Measurements from ENCODE around the gene SLC10A1. TPM values are rescaled to one million over a fixed set of nuclear protein-coding genes. Genes with fewer than 3 reads are reported as not detected.

Gene SLC10A1
- total RNA-seq, 1 donor from 2014 or later = not detected

DNA sequence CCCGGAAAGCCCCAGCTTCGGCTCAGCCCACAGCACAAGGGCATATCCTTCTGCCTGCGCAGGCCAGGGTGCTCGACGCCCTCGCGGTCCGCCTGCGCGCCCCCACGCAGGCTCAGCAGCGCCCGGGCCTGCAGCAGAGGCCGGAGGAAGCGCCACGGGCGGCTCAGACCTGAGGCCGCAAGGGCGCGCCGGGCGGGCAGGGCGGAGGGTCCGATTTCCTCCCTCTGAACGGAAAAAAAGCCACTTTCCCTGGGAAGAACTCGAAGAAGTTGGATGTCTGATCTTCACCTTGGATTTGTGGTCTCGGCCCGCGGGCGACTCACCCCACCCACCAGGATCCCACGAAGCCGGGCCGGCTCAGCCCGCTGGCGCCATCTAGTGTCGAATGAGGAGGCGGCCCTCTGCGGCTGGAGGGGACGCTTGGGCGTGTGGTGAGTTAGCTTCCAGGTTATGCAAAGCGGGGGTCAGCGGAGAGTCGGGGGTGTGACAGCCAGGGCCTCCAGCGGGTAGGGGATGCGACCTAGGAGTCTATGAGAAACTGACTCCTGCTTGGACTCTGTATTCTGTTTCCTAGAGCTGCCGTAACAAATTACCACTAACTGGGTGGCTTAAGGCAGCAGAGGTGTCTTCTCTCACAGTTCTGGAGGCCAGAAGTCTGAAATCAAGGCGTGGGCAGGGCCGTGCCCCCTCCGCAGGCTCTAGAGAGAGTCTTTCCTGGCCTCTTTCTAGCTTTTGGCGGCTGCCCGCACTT lies 70.1 kb downstream of the SLC10A1 start:
- Histone ChIP-seq H3K4me1 (peaks cover 8% of the 10 kb centered on the region), H3K27me3 (no peaks in the 10 kb centered on the region), H3K9me3 (no peaks in the 10 kb centered on the region), H3K36me3 (no peaks in the 10 kb centered on the region), H3K27ac (peak overlapping the region; percentile 63), H3K4me3 (peak overlapping the region; percentile 25 to 40)
- intact Hi-C loops (cut with DNase I) = loop anchor here (2.0 to 5.0 kb wide), 2 partner anchors 125 to 142 kb away; no protein-coding TSS in a partner anchor
- no peak for TF ChIP-seq POLR2A (IDR thresholded peaks at IDR 0.05)
- peak in 1 of 2 donors; percentile 44 for TF ChIP-seq POLR2AphosphoS5 (IDR thresholded peaks at IDR 0.05; ENCODE audit: insufficient read depth in 1 of 2, low read depth in 1 of 2)
- peak; percentile 90 to 99 (median 97) for TF ChIP-seq CTCF (IDR thresholded peaks at IDR 0.05)
- DNase-seq (ENCODE audit: extremely low spot score in 2 of 2) = no peak

Small RNAs within 50 kb of the gene (small RNA-seq; reads per million reads assigned to genes)
- not detected for gene RF00614

Other genes starting within 250 kb of the SLC10A1 start
- not detected for gene CCDC177, start 222.4 kb downstream of the SLC10A1 start, total RNA-seq
- gene SUSD6, start 185.6 kb downstream of the SLC10A1 start, total RNA-seq = 36.6 TPM
- gene SRSF5, start 30.1 kb downstream of the SLC10A1 start, total RNA-seq = 386 TPM
- 9.8 TPM for gene SMOC1, start 82.2 kb upstream of the SLC10A1 start, total RNA-seq